Fibroblast of lung (primary cell): ENCODE results near the gene GGTLC1.
"Not testable (repeated sequence)": the region's sequence is repeated elsewhere in the genome, so short reads cannot be mapped to it uniquely, and the experiment has no call there.

Experiments
- EZH2 ChIP-seq: IDR thresholded peaks from 2 replicates; pipeline ENCODE4 v1.5.1; 2012; ENCODE audit warnings: low read length, control low read depth, mild to moderate bottlenecking; ENCODE audit errors: missing control alignments
- TF ChIP-seq, protein P1 (sequence below), 2 donors: IDR thresholded peaks in 1 of 2; conservative IDR thresholded peaks in 1 of 2; 1 replicate in 1 of 2; 2 replicates in 1 of 2; pipeline ENCODE4 v1.5.1; 2011 to 2012; ENCODE audit warnings: low read length in 2 of 2, control low read depth in 1 of 2, inconsistent platforms in 1 of 2, low read depth in 1 of 2, mild to moderate bottlenecking in 1 of 2

DNA sequence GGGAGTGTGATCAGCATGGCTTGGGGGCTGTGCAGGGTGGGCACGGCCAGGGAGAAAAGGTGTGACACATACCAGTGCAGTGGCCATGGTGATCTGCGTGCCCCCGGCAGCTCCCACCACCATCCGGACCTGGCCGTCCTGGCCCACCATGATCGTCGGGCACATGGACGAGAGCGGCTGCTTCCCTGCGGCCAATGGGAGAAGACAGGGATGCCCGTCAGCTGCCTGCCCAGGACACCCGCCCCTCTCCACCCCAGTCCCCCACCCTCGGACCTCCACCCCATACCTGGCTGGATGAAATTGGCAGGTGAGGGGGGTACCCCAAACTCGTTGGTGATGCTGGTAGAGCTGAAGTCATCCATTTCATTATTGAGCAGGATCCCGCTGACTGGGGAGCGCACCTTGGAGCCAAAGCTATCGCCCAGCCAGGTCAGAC is 2.8 kb downstream of the GGTLC1 start:
- TF ChIP-seq, protein P1, sequence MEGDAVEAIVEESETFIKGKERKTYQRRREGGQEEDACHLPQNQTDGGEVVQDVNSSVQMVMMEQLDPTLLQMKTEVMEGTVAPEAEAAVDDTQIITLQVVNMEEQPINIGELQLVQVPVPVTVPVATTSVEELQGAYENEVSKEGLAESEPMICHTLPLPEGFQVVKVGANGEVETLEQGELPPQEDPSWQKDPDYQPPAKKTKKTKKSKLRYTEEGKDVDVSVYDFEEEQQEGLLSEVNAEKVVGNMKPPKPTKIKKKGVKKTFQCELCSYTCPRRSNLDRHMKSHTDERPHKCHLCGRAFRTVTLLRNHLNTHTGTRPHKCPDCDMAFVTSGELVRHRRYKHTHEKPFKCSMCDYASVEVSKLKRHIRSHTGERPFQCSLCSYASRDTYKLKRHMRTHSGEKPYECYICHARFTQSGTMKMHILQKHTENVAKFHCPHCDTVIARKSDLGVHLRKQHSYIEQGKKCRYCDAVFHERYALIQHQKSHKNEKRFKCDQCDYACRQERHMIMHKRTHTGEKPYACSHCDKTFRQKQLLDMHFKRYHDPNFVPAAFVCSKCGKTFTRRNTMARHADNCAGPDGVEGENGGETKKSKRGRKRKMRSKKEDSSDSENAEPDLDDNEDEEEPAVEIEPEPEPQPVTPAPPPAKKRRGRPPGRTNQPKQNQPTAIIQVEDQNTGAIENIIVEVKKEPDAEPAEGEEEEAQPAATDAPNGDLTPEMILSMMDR (conservative IDR thresholded peaks at IDR 0.05 in 1 of 2, IDR thresholded peaks at IDR 0.05 in 1 of 2; ENCODE audit: low read depth in 1 of 2, low read length in 2 of 2): not testable (repeated sequence)
- not testable (repeated sequence) for TF ChIP-seq EZH2
